Astrocyte (in vitro differentiated cells and primary cell): ENCODE data around the gene DDX25. TPM values are rescaled to one million over a fixed set of nuclear protein-coding genes. Genes with fewer than 3 reads are reported as not detected.

Experiments used
- DNase-seq: peaks from one replicate; pipeline ENCODE4 v3.0.0-alpha.2; 2010; ENCODE audit warnings: low read depth
- FAIRE-seq: peaks from 2 replicates; lab custom pipeline; 2011; peaks lifted over from hg19 to GRCh38; lab: Jason Lieb, UNC
- H2AFZ ChIP-seq: 2 replicates; pipeline ENCODE4 v1.6.0; 2012; ENCODE audit warnings: low read depth, low read length, inconsistent platforms
- H3K27ac ChIP-seq: 2 replicates; pipeline ENCODE4 v1.5.1; 2011; ENCODE audit warnings: low read depth, low read length, inconsistent platforms
- H3K27me3 ChIP-seq: 2 replicates; pipeline ENCODE4 v1.6.0; 2011; ENCODE audit warnings: low read length, inconsistent platforms; ENCODE audit not compliant: insufficient read depth
- H3K36me3 ChIP-seq: 2 replicates; pipeline ENCODE4 v1.5.1; 2011; ENCODE audit warnings: low read length, inconsistent platforms; ENCODE audit not compliant: insufficient read depth
- H3K4me1 ChIP-seq: 2 replicates; pipeline ENCODE4 v1.5.1; 2011; ENCODE audit warnings: low read length, inconsistent platforms; ENCODE audit not compliant: insufficient read depth
- H3K4me2 ChIP-seq: 2 replicates; pipeline ENCODE4 v1.6.0; 2012; ENCODE audit warnings: low read length, inconsistent platforms
- H3K4me3 ChIP-seq: 2 replicates; pipeline ENCODE4 v1.5.1; 2011; ENCODE audit warnings: low read depth, mild to moderate bottlenecking, low read length, inconsistent platforms; ENCODE audit not compliant: insufficient read depth
- H3K79me2 ChIP-seq: 2 replicates; pipeline ENCODE4 v1.6.0; 2012; ENCODE audit warnings: mild to moderate bottlenecking, low read length, inconsistent platforms; ENCODE audit not compliant: insufficient read depth
- H3K9ac ChIP-seq: 2 replicates; pipeline ENCODE4 v1.6.0; 2012; ENCODE audit warnings: mild to moderate bottlenecking, low read length, inconsistent platforms
- H3K9me3 ChIP-seq: 2 replicates; pipeline ENCODE4 v1.5.1; 2012; ENCODE audit warnings: low read depth, mild to moderate bottlenecking, low read length, inconsistent platforms; ENCODE audit not compliant: insufficient read depth
- H4K20me1 ChIP-seq: 2 replicates; pipeline ENCODE4 v1.6.0; 2012; ENCODE audit warnings: low read length, inconsistent platforms; ENCODE audit not compliant: insufficient read depth
- H3K27ac Mint-ChIP-seq: one replicate; pipeline ENCODE4 v1.8.0; 2021; ENCODE audit warnings: mild to moderate bottlenecking, mixed read lengths; ENCODE audit not compliant: unreplicated experiment
- H3K27me3 Mint-ChIP-seq: one replicate; pipeline ENCODE4 v1.8.0; 2021; ENCODE audit warnings: low read depth, mixed read lengths; ENCODE audit not compliant: unreplicated experiment
- H3K36me3 Mint-ChIP-seq: one replicate; pipeline ENCODE4 v1.8.0; 2021; ENCODE audit warnings: low read depth, mixed read lengths; ENCODE audit not compliant: unreplicated experiment
- H3K4me1 Mint-ChIP-seq: one replicate; pipeline ENCODE4 v1.8.0; 2021; ENCODE audit warnings: low read depth, mixed read lengths; ENCODE audit not compliant: unreplicated experiment
- H3K4me3 Mint-ChIP-seq: one replicate; pipeline ENCODE4 v1.8.0; 2021; ENCODE audit warnings: mild to moderate bottlenecking, moderate library complexity, mixed read lengths; ENCODE audit not compliant: unreplicated experiment
- H3K9me3 Mint-ChIP-seq: one replicate; pipeline ENCODE4 v1.8.0; 2021; ENCODE audit warnings: mild to moderate bottlenecking, mixed read lengths; ENCODE audit not compliant: unreplicated experiment
- EZH2 ChIP-seq: IDR thresholded peaks from 2 replicates; pipeline ENCODE4 v1.6.1; 2012; ENCODE audit warnings: mild to moderate bottlenecking, low read length, inconsistent platforms; ENCODE audit not compliant: insufficient read depth
- total RNA-seq: library from RNA; stranded (reverse); gene quantifications from 2 replicates; pipeline ENCODE4 v1.2.1, GENCODE V29; 2021
- TF ChIP-seq, protein P1 (sequence below): IDR thresholded peaks from 2 replicates; pipeline ENCODE4 v1.5.1; 2011; ENCODE audit warnings: low read depth, mild to moderate bottlenecking, inconsistent platforms, low read length, moderate library complexity; ENCODE audit not compliant: insufficient read depth

Gene DDX25
- total RNA-seq, 1 donor from 2014 or later = 1.1 TPM

GRCh38 chr11:125942771-125943428 lies 38.6 kb downstream of the DDX25 start:
- Histone ChIP-seq H3K4me3 (no peak overlapping the region), H2AFZ (no peak overlapping the region), H3K79me2 (no peaks in the 10 kb centered on the region), H3K36me3 (no peaks in the 10 kb centered on the region), H3K9ac (no peak overlapping the region), H3K27ac (no peak overlapping the region), H3K4me1 (no peaks in the 10 kb centered on the region), H3K4me2 (no peak overlapping the region), H3K9me3 (no peaks in the 10 kb centered on the region), H4K20me1 (no peaks in the 10 kb centered on the region), H3K27me3 (peaks cover 2% of the 10 kb centered on the region)
- DNase-seq = no peak
- no peaks in the 10 kb centered on the region for H3K4me1 Mint-ChIP-seq
- no peaks in the 10 kb centered on the region for H3K36me3 Mint-ChIP-seq
- no peak overlapping the region for H3K4me3 Mint-ChIP-seq
- H3K27ac Mint-ChIP-seq = no peak overlapping the region
- no peaks in the 10 kb centered on the region for H3K9me3 Mint-ChIP-seq
- peaks cover 21% of the 10 kb centered on the region for H3K27me3 Mint-ChIP-seq
- TF ChIP-seq, protein P1, sequence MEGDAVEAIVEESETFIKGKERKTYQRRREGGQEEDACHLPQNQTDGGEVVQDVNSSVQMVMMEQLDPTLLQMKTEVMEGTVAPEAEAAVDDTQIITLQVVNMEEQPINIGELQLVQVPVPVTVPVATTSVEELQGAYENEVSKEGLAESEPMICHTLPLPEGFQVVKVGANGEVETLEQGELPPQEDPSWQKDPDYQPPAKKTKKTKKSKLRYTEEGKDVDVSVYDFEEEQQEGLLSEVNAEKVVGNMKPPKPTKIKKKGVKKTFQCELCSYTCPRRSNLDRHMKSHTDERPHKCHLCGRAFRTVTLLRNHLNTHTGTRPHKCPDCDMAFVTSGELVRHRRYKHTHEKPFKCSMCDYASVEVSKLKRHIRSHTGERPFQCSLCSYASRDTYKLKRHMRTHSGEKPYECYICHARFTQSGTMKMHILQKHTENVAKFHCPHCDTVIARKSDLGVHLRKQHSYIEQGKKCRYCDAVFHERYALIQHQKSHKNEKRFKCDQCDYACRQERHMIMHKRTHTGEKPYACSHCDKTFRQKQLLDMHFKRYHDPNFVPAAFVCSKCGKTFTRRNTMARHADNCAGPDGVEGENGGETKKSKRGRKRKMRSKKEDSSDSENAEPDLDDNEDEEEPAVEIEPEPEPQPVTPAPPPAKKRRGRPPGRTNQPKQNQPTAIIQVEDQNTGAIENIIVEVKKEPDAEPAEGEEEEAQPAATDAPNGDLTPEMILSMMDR = no peak
- no peak for TF ChIP-seq EZH2
- FAIRE-seq = no peak

- Mint-ChIP-seq H3K4me3 (no peak overlapping the region), H3K9me3 (no peaks in the 10 kb centered on the region), H3K4me1 (no peaks in the 10 kb centered on the region), H3K36me3 (no peaks in the 10 kb centered on the region), H3K27ac (no peak overlapping the region), H3K27me3 (peaks cover 21% of the 10 kb centered on the region)
- FAIRE-seq (no peak), DNase-seq (no peak)
- Histone ChIP-seq H3K4me1 (no peaks in the 10 kb centered on the region), H3K4me3 (no peak overlapping the region), H3K9ac (no peak overlapping the region), H3K36me3 (no peaks in the 10 kb centered on the region), H2AFZ (no peak overlapping the region), H3K9me3 (no peaks in the 10 kb centered on the region), H3K27me3 (peaks cover 2% of the 10 kb centered on the region), H3K4me2 (no peak overlapping the region), H4K20me1 (no peaks in the 10 kb centered on the region), H3K79me2 (no peaks in the 10 kb centered on the region), H3K27ac (no peak overlapping the region)
- TF ChIP-seq EZH2 = no peak
- TF ChIP-seq, protein P1 = no peak
Observed at GRCh38 chr11:125943661-125944349, 39.5 kb downstream of the DDX25 start.
